Measurements from ENCODE around the gene NRG3.

Gene NRG3

DNA sequence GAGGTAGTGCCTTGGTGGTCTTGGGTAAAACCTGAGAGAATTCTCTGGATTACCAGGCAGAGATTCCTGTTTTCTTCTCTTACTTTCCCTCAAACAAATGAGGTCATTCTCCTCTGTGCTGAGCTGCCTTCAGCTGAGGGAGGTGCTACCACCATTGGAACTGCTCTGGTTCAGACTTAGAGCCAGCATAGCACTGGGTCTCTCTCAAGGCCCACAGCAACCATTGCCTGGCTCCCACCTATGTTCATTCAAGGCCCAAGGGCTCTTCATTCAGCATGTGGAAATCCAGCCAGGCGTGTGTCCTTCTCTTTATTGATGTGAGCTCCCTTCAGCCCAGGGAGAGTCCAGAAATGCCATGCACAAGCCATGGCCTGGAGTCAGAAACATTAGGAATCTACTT is 261.1 kb downstream of the NRG3 start:
- no peak for DNase-seq

DNA sequence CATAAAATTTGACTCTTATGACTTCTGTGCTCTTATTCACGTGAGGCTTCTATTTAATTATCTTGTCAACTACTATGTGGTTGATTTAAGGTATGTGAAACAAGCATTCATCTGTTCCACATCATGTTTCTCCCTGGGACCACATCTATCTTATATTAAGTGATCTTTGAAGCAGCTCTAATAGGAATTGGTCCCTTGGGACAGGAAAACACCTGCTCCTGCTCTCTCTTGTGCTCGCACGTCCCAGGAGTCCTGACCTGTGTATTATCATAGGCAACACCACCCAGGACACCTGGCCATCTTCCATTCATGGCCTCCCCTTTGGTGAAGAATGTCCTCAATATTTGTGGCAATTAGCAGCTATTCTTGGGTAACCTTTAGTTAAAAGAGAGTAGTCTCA is 269.2 kb downstream of the NRG3 start:
- DNase-seq, result no peak

DNA sequence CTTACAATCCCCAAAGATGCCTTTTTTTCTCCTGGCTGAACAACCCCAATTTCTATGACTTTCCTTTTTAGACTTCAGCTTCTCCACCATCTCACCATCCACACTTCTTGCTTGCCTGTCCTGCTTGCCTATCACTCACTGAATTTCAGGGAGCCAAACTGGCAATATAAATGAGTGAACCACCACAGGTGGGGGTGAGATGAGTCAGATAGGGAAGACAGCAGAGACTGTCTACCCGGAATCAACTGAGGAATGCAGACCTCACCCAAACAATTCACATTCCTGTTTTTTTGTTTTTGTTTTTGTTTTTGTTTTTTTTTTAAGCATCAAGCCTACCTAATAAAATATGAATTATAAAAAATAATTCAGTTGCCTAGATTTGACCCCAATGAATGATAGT is 273.8 kb downstream of the NRG3 start:
- no peak for DNase-seq

DNA sequence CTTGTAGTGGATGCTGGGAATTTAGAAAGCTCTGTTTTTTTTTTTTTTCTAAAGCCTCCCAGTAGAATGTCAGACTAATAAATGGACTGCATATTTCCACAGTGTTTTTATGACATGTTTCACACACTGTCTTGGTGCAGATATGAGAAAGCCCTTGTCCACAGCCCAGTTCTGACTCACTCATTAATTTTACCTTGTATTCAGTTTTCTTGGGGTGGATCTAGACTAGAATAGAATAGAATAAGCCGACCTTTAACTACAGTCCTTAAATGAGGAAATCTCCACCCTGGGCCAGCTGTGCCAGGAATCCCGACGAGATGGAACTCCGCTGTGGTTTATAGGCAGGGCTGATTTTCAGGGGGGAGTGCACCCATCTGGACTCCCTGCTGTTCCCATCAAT is 274.7 kb downstream of the NRG3 start:
- no peak for DNase-seq

DNA sequence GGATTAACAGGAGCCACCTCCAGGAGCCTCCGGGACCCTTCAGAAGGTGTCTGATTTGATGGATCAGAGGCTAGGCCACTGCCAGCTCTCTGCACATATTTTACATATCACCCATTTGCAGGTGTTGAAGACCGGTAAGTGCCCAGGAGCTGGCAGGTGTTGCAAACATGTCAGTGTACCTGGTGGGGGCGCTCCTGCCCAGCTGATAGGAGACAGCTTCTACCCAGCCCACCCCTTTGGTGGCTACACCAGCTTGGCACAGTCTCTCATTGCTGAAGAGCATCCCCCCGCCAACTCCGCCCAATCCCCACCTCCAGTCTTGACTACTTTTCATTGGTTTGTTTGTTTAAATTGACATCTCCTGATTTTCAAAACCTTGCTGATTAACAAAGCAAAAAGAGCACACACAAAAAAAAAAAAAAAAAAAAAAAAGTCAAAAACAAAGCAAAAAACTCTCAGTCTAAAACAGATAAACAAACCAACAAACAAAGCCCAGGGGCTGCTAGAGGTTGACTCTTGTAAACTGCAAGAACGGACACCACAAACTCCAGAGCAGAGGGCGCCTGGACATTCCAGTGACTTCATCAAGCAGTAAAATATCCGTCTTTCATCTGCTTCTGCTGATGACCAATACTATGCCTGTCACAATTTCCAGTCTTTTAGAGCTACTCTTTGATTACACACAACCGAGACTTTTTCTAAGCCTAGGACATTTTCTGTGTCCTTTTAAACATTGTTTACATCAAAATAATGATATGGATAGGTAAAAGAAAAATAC is 275.3 kb downstream of the NRG3 start:
- DNase-seq, result peak; percentile 28

DNA sequence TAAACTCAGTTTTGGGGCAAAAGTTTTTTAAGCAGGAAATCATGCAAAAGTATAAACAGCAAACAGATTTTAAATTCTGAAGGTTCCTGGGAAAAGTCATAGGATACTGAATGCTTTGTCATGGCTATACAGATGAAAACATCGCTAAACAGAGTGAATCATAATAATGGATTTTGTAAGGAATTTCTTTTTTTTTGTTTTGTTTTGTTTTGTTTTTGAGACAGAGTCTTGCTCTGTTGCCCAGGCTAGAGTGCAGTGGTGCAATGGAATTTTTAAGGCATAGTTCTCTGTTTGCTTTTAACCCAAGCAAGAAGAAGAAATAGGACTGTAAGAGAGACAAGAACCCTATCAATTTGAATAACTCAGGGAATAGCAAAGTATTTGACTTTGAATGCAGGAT is 285.3 kb downstream of the NRG3 start:
- no peak for DNase-seq

DNA sequence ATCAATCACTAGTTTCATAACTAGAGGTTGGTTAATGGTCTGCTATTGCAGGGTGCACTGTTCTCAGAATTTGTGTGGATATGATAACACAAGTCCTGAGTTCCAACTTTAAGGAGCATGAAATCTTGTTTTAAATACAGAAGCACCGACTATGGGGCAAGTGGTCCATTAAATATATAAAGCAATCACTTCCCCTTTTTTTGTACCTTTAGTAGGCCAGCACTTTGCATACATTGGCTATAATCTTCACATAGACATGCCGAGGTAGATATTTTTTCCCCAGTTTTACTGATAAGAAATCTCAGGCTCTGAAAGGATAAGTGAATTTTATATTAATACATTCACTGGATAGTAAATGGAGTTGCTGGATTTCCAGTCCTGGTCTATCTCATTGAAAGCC is 286.3 kb downstream of the NRG3 start:
- no peak for DNase-seq

DNA sequence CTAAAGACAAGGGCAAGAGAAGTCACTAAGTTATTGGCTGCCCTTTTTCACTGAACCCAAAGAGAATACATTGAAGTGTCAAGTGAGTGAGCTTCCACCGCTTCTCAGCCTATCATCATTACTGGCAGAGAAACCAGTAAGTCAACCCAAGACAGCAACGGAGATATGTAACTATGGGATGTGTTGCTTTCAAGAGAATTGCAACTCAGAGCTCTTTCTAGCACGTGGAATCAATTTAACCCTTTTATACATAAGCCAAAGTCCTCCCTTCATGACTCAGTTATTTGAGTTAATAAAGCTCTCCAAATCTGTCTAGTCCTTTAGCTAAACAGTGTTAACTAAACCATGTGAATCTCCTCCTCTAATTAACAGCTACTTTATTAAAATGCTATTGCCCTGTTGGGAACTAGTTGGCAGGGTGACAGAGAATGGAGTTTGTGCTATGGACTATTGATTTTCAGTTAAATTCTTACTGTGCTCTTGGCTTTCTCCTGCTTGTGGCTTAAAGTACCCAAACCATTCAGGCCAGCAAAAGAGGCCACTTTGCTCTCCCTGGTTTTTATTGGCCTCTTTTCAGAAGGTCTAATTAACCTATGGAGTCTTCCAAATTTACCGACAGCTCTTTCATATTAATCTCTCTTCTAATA is 287.7 kb downstream of the NRG3 start:
- DNase-seq, result no peak

DNA sequence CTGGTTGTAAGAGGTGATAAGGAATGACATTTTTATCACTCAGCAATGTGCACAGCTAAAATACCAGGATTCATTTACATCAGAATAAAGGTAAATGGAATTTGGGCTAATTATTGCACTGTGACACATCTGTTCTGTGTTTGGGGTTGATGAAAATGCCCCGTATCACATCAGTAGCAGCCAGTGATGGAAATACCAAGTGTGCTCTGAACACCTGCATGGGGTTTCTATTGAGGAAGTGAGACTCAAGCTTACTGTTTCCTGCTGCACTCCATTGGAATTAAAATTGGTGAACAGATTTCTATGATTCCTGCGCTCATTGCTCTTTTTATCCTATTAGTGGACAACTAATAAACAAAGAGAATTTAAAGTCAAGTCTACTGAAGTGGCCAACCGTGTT is 296.9 kb downstream of the NRG3 start:
- no peak for DNase-seq

DNA sequence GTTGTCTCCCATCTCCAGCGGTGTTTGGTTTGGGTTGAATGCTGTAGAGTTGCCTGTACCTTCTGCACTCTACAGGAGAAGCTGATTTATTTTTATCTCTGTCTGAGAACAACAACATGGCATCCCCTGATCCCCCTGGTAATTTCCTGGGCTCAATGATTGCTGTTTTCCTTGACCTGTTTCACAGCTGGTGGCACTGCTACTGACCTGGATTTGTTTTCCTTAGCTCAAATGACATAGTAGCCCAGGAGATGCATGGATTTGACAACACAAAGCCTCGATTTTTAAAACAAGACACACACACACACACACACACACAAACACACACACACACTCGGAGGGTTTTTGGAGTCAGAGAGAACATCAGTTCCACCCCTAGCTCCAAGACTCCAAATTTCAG is 301.6 kb downstream of the NRG3 start:
- no peak for DNase-seq

DNA sequence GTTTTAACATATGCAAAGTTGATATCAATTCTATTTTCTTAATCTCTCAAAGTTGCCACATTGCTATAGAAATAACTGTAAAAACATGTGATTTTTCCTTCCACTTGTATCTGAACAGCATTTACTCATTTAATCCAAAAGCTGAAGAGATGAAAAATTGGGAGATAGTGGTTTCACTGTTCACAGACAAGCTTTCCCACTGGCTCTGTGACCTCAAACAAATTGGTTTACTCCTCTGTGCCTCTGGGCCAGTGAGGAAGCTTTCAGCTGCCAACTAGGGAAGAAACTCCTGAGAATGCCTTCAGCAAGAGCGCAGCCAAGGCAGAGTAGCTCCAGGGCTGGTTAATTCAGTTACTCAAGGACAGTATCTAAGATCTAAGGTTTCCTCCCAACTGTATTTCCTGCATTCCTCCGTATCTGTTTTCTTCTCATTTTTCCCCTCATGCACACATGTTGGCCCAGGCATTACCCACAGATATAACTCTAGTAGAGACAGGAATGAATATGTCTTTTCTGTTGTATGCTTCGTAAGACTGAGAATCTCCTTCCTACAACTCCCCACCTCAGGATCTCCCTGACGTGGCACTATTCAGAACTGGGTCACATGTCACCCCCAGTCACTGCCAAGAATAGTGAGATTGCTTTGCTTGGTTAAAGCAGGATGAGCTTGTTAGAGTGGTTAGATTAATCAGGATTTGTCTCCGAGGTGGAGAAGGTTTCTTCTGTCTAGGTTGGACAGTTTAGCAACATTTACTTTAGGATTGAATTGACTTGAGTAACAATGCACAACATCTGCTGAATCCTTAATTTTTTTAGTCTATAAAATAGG is 315.7 kb downstream of the NRG3 start:
- DNase-seq, result no peak

DNA sequence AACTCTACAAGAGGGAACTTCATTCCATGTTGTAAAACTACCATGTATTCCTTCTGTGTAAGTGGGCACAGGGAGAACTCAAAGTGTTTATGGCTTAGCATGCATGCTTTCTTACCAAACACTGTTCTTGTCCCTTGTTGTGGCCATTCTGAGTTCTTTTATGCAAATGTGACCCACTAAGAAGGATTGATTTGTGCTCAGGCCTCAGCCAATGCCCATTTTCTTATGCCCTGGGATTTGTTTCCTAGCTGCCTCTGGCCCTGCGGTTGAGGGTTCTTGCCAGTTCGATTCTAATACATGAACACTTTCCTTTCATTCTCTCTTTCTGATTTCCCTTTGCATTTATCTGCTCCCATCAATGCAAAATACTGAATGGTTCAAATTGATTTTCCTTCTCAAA is 316.7 kb downstream of the NRG3 start:
- DNase-seq, result no peak

DNA sequence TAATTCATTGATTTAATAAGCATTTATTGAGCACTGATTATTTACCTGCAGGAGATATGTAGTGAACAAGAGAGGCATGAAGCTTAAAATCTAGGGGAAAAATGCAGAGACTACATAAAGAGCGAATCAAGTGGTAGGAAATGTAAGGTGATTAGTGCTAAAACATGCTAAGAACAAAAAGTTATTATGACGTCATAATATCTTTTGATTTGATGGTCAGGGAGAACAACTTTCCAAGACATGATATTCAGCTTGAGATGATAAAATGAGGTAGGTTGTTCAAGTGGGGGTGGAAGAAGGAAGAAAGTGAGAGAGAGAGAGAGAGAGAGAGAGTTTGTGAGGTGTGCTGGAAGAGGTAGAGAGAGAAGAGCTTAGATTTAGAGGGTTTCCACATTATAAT is 317.7 kb downstream of the NRG3 start:
- DNase-seq, result no peak

DNA sequence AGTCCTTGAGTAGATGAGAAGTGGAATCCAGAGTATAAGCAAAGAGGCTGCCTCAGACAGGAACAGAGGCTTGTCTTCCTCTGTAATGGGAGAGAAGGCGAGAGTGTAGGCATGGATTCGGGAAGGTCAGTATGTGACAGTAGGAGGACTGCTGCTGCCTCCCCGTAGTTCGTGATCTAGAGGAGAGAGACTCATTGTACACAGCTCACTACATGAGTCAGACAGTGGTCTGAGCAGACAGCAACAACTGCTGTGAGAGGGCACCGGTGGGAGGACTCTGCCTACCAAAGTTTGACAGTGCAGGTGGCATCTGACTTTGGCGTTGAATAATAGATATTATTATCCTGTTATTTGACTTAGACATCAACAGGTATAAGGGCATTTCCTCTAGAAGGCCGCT is 319.4 kb downstream of the NRG3 start:
- DNase-seq, result no peak

DNA sequence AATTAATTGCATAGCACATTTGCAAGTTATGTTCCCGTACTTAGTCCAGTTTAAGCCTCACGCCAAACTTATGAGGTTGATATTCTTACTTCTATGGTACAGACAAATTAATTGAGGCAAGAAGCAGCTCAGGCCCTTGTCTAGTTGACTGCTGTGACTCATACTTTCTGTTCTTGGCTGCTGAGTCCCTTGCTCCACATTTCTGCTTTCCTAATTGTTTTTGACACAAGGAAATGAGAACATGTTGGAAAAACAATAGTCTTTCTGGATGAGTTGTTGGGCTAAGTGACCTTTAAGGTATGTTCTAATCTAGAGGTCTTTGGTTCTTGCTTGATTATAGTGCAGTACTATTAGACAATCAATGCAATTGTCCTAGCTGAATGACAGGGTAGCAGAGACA is 331.8 kb downstream of the NRG3 start:
- DNase-seq, result no peak

DNA sequence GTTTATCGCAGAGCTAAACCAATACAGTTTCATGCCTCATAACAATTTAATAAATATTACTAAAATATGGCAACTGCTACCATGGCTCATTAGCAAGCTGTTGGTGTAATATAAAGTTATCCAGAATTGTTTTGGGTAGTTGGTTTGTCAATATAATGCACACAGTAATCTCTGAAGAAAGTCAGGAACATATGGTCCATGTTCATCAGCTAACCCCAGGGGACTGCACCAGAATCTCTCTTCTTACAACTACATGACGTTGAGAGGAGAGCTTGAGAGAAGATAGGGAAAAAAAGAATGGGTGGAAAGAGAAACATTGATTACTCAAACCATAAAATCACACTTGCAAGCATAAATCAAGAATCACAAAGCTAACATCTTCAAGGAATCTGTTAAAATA is 333.7 kb downstream of the NRG3 start:
- no peak for DNase-seq

DNA sequence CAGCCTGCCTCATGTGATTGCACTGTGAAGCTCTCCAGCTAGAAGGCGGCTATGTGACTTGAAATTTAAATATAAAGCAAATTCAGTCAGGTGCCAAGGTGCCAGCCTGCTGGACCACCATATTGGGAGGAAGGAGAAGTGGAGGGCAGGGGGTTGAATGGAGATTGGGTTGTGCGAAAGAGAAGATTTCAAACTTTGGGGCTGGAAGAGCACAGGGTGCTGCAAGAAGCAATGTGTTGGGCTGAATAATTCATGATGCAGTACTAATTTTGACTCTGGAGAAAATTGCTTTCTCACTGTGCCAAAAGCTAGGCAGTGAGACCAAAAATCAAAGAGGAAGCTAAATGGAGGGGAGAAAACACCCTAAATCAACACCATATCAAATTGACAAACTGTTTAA is 335.3 kb downstream of the NRG3 start:
- DNase-seq, result no peak

DNA sequence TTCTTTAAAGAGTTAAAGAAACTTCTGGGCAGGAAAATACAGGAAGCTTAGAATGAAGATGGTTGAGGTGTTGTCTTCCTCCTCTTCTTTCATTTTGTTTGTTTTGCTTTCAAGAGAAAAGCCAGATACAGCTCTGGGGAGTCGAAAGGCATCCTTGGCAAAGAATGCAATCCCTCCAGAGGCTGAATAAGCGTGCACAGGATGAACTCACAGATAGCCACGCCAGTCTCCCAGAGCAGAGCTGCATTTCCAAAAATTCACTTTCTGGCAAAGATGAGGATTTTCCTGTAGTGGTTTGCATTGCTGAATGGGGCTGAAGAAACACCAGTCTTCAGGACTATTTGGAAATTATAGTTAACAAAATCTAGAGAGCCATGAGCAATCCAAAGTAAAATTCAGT is 336.4 kb downstream of the NRG3 start:
- DNase-seq, result no peak

DNA sequence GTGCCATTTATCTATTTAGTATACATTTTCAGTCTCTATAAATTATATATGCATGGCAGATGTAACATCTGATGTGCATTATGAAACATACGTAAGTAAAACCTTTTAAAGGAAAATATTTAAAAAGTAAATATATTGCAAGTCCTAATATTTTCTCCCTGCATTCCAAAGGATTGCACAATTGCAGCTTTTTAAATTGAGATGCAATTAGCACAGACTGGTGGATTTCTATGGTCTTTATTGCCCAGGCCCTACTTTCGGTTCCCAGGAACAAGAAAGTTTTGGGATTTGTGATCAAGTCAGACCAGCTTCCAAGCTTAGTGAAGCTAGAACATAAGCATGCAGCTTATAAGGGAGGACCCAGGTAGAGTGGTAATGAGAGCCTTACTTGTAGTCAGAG is 337.8 kb downstream of the NRG3 start:
- DNase-seq, result no peak

DNA sequence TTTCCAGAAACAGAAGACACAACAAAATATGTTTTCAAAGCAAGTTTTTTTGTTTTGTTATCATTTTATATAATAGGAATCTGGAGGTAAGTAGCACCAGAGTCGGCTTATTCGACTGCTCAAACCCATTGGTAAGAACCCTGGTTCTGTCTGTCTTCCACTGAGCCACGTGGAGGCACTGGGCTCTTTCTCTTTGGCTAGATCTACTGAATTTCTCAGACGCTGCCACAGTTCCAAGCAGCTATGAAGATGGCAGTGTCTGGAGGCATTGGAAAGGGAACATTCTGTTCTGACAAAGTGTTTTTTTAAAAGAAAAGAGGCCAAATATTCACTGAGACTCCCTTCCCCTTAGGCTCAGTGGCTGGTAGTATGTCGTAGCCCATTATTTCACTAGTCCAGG is 338.8 kb downstream of the NRG3 start:
- DNase-seq, result no peak

DNA sequence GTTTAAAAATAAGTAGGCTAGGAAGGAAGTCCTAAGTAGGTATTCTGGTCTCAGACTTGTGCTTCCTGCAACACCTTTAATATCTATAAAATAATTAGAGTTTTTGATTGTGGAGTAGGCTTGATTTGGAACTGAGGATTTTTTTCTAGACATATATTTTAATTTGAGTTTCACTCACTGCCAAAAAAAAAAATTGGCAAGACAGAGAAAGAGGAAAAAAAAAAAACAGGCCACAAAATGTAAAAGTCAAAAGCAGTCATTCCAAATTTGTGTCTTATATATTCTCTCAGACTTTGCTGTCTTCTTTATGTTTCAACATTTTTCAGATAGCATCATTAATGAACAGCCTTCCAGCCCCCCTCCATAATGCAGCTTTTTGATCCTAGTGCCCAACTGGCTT is 346.1 kb downstream of the NRG3 start:
- no peak for DNase-seq

DNA sequence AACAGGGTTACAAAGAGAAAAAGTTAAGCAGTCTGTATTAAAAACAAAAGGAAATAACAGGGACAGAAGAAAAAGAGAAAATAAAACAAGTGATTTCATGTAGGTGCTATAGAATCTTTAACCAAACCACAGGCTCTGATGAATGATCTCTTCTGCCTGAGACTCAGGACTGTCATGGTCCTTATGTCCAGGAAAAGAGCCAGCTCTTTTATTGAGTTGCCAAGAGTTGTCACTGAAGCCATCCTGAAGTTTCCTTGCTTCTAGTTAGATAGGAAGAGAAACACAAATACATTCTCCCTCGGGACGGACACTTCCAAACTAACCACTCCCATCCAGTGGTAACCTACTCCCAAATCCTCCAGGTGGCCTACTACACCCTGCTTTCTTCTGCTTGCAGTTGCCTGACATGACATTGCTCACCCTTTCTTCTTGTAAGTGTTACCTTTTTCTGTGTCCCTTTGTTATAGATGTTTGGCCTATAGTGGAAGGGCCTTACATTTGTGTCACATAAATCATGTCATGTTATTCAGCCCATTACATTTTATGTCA is 346.7 kb downstream of the NRG3 start:
- DNase-seq, result no peak

DNA sequence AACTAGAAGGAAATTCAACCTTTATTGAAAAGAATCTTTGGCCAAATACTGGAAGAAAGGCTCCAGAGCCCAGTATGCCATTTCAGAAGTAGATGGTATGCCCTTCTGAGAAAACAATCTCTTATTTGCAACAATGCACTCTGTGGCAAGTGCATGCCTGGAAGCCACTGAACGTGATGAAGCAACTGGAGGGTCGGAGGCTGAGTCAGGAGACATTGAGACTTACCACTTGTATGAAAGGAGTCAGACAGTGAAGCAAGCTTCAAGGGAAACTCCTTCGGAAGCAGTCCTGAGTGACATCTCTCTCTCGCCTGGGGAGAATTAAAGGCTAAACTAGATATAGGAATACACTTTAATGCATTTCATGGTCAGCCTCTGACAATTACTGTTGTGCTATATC is 353.7 kb downstream of the NRG3 start:
- DNase-seq, result no peak

DNA sequence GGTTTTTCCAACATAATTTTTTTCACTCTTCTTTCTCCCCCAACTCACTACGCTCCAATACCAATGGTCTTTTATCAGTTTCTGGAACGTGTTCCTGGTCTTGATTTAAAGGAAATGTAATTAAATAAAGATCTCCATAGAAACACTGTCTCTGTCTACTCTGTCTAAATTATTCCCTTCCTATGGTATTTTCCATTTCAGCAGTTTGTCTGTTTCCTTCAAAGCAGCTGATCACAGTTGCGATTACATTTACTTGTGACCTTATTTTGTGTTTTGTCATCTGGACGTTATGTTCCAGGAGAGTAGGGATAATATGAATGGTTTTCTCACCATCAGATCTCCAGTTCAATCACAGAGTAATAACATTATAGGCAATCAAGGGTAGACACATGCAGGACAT is 359.2 kb downstream of the NRG3 start:
- no peak for DNase-seq

Measured in retina (tissue), 1 donor.